Urinary bladder (tissue), 4 donors: ENCODE data around the gene LRP1B. TPM values are rescaled to one million over a fixed set of nuclear protein-coding genes. Genes with fewer than 3 reads are reported as not detected.

Experiments used
- DNase-seq: peaks from one replicate; pipeline ENCODE4 v3.0.0-alpha.2; 2015; ENCODE audit errors: extremely low spot score
- H3K27ac ChIP-seq: one replicate; pipeline ENCODE4 v1.5.1; 2013; ENCODE audit warnings: low read depth, mild to moderate bottlenecking, moderate library complexity
- H3K36me3 ChIP-seq: one replicate; pipeline ENCODE4 v1.6.1; 2013; ENCODE audit warnings: mild to moderate bottlenecking, moderate library complexity; ENCODE audit not compliant: insufficient read depth
- H3K4me1 ChIP-seq: one replicate; pipeline ENCODE4 v1.6.1; 2013; ENCODE audit warnings: mild to moderate bottlenecking, moderate library complexity; ENCODE audit not compliant: insufficient read depth
- H3K4me3 ChIP-seq: one replicate; pipeline ENCODE4 v1.5.1; 2013; ENCODE audit warnings: low read depth, low read length
- WGBS: extraction: QIAGEN DNeasy Blood & Tissue Kit; methylation state at CpG from one replicate; pipeline ENCODE4 v1.1.7; 2013; 5-methylcytosine and 5-hydroxymethylcytosine counted together
- polyA plus RNA-seq: library from polyadenylated mRNA; stranded (reverse); fragments of 200-250 nt; gene quantifications from one replicate; pipeline ENCODE4 v1.2.3, GENCODE V29; 2013
- total RNA-seq: library from RNA; depleted of rRNA; stranded (reverse); fragments of >200 nt; gene quantifications from one replicate; pipeline ENCODE4 v1.2.3, GENCODE V29; 2014
- donor health status: healthy with polysubstance abuse.
- donor health status: healthy.

The LRP1B gene
- total and polyA plus RNA-seq, 2 donors: 0.05 to 13.3 TPM

DNA sequence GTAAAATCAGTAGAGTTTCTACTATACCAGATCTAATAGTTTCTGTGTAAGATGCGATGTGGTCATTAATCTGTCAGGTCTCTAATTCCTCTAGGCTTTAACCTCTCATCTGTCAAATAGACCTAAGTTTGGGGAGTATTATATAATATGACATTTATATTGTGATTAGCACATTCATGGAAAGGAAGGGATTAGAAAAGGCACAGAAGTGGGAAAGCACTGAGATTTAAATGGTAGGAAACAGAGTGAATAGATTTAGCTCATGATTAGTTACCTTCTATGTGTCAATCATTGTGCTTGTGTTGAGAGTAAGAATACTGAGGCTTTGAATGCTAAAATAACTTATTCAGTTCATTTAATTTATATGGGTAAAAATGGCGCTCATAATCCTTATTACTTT, 118.0 kb downstream of the LRP1B start:
- Histone ChIP-seq H3K4me1 (no peaks in the 10 kb centered on the region), H3K4me3 (no peak overlapping the region), H3K36me3 (no peaks in the 10 kb centered on the region), H3K27ac (no peak overlapping the region)
- DNase-seq: no peak
- 61% methylated on average over 2 of the region's 2 CpGs for WGBS

DNA sequence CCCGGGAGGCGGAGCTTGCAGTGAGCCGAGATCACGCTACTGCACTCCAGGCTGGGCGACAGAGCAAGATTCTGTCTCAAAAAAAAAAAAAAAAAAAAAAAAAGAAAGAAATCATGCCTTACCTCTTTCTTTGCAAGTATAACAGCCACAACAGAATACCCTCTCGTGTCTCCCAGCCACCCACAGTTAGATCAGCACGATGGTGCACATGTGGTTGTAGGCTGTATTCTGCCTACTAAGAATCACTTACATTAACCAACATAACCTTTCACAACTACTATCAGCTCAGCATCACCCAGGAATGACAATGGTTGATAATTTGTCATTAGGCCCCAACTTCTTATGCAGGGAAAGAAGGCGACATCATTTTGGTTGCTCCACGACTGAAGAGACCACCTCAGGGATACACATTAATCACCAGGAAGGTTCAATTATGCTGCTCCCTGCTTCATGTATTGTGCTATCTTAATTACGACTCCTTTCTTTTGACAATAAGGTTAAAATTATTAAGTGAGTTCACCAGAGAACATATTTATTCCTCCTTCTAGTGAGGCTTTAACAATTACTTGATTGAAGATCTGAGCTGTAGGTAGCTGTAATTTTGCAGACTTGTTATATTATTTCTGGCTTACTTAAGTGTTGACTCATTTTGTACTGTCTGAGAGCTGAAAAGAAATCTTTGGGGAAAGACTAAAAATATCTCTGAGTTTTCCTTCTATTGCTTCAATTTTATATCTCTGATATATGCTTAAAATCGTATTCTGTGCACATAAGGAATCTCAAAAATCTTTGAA, 120.1 kb downstream of the LRP1B start:
- Histone ChIP-seq H3K36me3 (no peaks in the 10 kb centered on the region), H3K4me1 (no peaks in the 10 kb centered on the region), H3K27ac (no peak overlapping the region), H3K4me3 (no peak overlapping the region)
- 81% methylated on average over 11 of the region's 11 CpGs for WGBS
- no peak for DNase-seq

DNA sequence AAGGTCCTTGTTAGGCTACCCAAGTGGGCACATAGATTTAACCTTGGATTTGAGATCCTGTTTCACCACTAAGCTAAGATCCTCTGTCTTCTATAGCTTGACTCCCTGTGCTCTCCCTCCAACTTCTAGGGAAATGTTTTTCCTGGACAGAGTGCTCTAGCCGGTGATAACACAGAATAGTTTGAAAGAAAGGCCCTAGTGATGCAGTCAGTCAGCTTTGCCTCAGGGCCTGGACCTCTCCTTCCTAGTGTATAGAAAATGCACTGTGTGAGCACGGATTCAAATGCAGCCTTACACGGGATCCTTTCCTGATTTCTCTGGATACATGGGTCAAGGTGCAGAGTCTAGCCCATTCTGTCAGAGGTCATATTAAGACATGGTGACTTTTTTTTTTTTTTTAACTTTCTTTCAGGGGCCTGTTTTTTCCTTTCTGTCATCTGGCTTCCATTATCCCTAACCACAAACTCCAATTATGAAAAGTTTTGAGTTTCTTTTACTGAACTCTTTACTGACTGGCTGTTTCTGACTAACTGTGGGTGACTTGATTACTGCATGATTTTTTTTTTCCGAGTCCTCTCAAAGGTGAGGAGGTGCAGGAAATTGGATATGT, 122.6 kb downstream of the LRP1B start:
- 82% methylated on average over 4 of the region's 4 CpGs for WGBS
- Histone ChIP-seq H3K4me3 (no peak overlapping the region), H3K4me1 (no peaks in the 10 kb centered on the region), H3K27ac (no peak overlapping the region), H3K36me3 (no peaks in the 10 kb centered on the region)
- DNase-seq: no peak

DNA sequence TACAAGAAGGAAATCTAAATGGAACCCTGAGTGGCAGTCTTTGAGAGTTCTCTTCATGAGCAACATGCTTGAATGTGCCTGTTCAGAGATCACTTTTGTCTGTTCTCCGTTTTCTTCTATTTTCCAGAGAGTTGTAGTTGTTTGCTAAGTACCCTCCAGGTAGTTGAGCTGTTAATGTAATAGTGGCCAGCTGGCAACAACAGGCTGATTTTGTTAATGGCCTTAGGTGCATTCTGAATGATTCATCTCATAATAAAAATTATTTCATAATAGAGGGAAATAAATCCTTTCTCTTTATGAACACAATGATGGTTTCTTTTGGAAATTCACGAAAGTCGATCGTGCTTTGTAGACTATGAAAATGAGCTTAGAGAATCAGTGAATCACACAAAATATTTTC, 136.8 kb downstream of the LRP1B start:
- Histone ChIP-seq H3K4me1 (no peaks in the 10 kb centered on the region), H3K4me3 (no peak overlapping the region), H3K36me3 (no peaks in the 10 kb centered on the region), H3K27ac (no peak overlapping the region)
- DNase-seq: no peak
- 94% methylated on average over 4 of the region's 4 CpGs for WGBS

DNA sequence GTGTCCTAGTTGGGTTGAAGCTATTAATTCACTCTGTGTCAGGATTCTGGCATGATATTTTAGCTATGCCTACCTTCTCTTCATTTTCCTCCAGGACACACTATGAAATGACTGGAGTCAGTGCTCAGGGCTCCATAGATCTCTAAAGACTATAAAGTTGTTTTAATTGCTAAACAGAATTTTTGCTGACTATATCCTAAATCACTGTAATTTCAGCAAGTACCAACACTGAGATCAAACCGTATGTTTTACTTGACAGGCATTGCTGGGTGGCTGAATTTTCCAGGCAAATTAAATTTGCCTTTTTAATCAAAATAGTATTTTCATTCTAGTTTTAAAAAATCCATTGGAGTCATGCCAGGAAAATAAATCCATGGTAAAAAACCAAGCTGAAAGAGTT, 138.1 kb downstream of the LRP1B start:
- WGBS: 80% methylated on average over 1 of the region's 1 CpG
- H3K36me3 ChIP-seq: no peaks in the 10 kb centered on the region

DNA sequence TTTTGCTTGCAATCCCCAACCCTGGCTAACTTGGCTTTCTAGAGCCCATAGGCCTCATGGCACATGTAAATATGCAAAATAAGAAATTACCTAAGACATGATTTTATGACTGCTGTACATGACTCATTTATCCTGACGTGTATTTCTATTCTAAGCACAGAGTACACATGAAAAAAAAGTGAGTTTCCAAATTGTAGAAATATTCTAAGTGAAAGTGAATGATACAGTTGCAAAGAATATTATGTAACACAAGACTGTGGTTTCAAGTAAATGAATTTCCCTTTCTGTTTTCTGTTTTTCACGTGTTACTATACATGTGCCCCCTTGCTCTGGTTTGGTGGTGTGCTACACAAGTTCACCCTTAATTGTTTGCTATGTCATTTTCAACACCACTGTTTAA, 162.4 kb downstream of the LRP1B start:
- Histone ChIP-seq H3K27ac (no peak overlapping the region), H3K4me1 (no peaks in the 10 kb centered on the region), H3K4me3 (no peak overlapping the region), H3K36me3 (no peaks in the 10 kb centered on the region)
- WGBS: 60% methylated on average over 2 of the region's 2 CpGs
- DNase-seq: no peak

More for the DNA sequence above, 138.1 kb downstream of the LRP1B start:
- Histone ChIP-seq H3K27ac (no peak overlapping the region), H3K4me3 (no peak overlapping the region), H3K4me1 (no peaks in the 10 kb centered on the region)
- DNase-seq: no peak

DNA sequence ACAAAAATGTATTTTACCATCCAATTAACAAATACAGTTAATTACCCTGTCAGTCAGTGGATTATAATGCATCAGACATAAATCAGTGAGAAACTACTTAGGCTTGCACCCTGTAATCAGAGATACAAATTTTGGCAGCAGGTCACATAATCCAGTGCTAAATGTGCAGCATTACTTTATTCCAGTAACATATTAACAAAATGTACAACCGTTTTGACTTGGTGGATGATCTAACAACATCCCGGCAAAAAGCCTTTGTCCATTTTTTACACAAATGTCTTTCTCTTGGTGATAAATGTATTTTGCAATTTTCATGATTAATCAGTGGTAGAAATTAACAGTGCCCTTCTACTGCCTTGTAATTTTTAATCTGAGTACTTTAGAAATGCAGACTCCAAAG, 162.8 kb downstream of the LRP1B start:
- DNase-seq: no peak
- H3K4me1 ChIP-seq: no peaks in the 10 kb centered on the region
- no peak overlapping the region for H3K27ac ChIP-seq
- no peaks in the 10 kb centered on the region for H3K36me3 ChIP-seq
- no peak overlapping the region for H3K4me3 ChIP-seq
- WGBS: 66% methylated on average over 2 of the region's 2 CpGs

DNA sequence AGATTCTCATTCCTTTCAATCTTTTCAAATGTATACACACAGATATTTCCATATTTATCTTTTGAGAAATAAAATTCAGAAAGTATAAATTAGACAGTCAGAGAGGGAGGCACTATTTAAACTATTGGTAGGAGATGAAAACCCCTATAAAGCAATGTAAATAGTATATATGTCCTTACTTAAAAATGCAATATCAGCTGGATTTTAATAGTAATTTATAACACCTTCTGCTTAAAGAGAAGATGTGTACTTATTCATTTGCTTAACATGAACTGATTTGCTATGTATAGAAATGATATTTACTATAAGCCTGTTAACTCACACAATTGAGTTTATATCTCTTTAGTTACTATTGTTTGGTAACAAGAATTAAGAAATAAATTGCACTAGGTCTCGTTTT, 163.3 kb downstream of the LRP1B start:
- Histone ChIP-seq H3K4me1 (no peaks in the 10 kb centered on the region), H3K27ac (no peak overlapping the region), H3K36me3 (no peaks in the 10 kb centered on the region), H3K4me3 (no peak overlapping the region)
- 65% methylated on average over 1 of the region's 1 CpG for WGBS
- DNase-seq: no peak

DNA sequence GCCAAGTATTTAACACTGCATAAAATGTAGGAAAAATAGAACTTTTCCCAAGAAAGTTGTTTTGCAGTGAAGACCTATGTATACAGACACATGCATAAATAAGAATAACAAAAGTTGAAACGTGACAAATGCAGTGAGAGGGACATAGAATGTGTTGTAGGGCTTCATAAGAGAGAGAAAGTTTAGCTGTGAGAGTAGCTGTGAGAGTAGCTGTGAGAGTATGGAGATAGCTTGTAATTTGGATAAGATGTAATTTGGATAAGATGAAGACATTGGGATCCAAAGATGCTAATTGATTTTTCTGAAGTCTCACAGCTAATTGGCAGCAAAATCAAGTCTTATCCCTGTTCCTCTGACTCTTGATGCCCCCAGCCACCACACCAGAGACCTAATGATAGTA, 170.9 kb downstream of the LRP1B start:
- H3K4me3 ChIP-seq: no peak overlapping the region
- WGBS: 46% methylated on average over 1 of the region's 1 CpG
- H3K27ac ChIP-seq: no peak overlapping the region
- H3K4me1 ChIP-seq: no peaks in the 10 kb centered on the region
- no peaks in the 10 kb centered on the region for H3K36me3 ChIP-seq
- no peak for DNase-seq

DNA sequence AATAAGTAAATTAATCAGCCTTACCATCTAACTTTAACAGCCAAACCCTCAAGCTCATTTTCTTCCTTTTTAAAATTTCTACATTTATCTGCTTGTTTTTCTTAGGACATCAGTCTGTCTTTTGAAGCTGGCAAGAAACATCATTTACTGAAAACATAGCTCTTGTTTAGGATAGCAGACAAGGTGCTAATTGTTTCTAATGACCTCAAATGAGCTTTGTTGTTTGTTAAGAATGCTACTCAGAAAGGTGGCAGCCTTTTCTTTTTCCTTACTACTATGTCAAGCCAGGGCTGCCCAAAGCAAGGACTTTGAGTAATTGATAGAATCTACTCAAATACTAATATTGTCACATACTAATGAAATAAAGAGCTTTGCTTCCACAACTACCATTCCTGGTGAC, 171.8 kb downstream of the LRP1B start:
- H3K27ac ChIP-seq: no peak overlapping the region
- no peak for DNase-seq
- H3K36me3 ChIP-seq: no peaks in the 10 kb centered on the region
- H3K4me3 ChIP-seq: no peak overlapping the region
- no peaks in the 10 kb centered on the region for H3K4me1 ChIP-seq

DNA sequence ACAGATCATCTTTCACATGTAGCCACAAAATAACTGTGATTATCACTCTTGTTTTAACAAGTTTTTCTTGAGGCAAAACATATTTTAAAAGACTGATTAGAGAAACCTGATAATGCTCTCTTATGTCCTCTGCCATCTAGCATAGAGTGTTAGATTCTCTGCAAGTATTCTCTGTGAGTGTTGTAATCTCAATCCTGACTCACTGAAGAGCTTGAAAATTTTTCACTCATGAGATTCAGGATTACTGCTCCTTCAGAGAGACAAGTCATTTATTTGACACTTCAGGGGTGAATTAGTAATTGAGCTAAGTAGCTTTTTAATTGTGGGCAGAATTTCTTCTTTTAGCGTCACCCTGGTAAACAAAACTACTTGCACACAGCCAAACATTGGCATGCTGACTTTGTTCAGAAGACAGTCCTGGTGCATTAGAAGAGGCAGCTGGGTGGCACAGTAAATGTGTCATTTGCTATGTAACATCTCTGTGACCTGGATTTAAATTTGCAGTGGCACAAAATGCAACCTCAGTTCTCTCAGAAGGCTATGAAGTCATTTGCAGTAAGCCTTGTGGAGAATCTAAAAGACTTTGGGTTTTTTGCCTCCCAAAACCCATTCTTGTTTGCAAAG, 172.9 kb downstream of the LRP1B start:
- Histone ChIP-seq H3K36me3 (no peaks in the 10 kb centered on the region), H3K4me3 (no peak overlapping the region), H3K27ac (no peak overlapping the region), H3K4me1 (no peaks in the 10 kb centered on the region)
- WGBS: 65% methylated on average over 1 of the region's 1 CpG
- DNase-seq: no peak

DNA sequence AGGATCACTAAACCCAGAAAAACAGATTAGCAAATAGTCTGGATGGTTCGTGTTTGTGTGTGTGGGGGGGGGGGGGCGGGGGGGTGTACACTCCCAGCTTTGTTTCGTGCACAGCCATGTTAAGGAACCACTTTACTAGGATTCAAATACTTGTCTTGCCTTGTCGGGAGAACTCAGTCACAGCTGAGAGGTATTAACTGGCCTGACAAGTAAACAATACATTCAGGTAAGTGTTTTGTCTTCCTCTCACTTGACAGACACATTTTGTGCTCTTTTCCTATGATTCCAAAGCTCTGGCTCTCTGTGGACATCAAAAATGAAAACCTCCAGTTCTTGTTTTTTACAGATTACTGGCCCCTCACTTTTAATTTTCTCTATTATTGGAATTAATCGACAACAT, 173.5 kb downstream of the LRP1B start:
- Histone ChIP-seq H3K36me3 (no peaks in the 10 kb centered on the region), H3K27ac (no peak overlapping the region), H3K4me3 (no peak overlapping the region), H3K4me1 (no peaks in the 10 kb centered on the region)
- DNase-seq: no peak
- 50% methylated on average over 5 of the region's 5 CpGs for WGBS

DNA sequence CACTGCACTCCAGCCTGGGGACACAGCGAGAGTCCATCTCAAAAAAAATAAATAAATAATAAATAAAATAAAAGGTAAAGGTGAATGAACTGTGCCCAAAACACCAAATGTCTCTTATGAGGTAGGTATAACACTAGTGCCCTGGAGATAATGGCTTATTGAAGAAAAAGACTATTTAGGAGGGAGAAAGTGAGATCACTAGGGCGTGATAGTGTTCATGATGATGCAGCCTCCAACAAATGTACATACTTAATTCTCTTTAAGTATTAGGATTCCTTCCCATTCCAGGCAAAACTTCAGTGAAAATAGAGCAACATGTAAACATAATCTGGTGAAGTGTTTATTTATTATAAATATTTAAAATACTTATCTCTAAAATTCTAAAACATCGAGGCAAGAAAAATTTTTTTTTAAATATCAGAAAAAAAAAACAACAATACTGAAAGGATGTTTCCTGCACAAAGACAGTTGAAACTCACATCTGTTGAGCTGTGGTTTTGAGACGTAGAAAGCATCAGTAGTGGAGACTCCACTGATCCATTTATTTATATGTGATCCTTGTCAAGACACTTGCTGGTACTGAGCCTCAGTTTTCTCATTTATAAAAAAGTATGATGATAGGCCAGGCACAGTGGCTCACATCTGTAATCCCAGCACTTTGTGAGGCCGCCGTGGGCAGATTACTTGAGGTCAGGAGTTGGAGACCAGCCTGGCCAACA, 183.3 kb downstream of the LRP1B start:
- no peak for DNase-seq
- H3K27ac ChIP-seq: no peak overlapping the region
- H3K4me1 ChIP-seq: no peaks in the 10 kb centered on the region
- 80% methylated on average over 6 of the region's 6 CpGs for WGBS
- no peak overlapping the region for H3K4me3 ChIP-seq
- H3K36me3 ChIP-seq: no peaks in the 10 kb centered on the region

DNA sequence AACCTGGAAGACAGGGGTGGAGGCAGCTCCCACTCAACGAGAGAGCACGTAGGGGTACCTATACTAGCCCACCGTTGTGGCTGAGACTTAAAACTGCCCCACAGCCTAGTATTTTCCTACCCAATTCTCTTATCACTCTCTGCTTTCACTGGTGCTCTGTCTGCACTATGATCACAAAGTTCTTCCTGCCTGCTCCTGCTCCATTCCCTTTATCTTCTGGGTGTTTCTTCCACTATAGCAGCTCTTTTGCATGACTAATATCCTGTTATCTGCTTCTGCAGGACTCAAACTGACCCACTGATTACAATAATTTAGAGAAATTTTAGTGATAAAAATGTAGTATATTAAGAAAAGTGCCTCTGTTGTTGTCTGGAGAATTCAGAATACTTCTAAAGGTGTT, 184.8 kb downstream of the LRP1B start:
- Histone ChIP-seq H3K36me3 (no peaks in the 10 kb centered on the region), H3K4me3 (no peak overlapping the region), H3K27ac (no peak overlapping the region), H3K4me1 (no peaks in the 10 kb centered on the region)
- DNase-seq: no peak
- WGBS: 82% methylated on average over 3 of the region's 3 CpGs
